Stimulated activated naive CD4-positive, alpha-beta T cell treated with Interleukin-2 at 50 U/mL for 16 hours (primary cell): ENCODE data around the gene PNMA1.

Experiments
- DNase-seq: peaks from one replicate; lab custom pipeline; 2025; lab: John Stamatoyannopoulos, UW

Gene PNMA1

GRCh38 chr14:73663548-73664212 lies 50.5 kb downstream of the PNMA1 start:
- DNase-seq = no peak

DNA sequence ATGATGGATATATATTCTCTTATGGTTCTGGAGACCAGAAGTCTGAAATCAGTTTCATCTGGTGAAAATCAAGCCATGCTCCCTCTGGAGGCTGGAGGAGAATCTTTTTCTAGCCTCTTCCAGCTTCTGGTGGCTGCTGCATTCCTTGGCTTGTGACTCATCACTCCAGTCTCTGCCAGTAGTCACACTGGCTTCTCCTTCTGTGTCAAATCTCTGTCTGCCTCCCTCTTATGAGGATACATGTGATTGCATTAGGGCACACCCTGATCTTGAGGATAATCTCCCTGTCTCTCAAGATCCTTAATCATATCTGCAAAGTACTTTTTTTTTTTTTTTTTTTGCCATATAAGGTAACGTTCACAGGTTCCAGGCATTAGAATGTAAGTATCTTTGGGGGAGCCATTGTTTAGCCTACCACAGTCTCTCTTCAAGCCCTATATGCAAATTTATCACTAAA lies 51.7 kb downstream of the PNMA1 start:
- no peak for DNase-seq

DNA sequence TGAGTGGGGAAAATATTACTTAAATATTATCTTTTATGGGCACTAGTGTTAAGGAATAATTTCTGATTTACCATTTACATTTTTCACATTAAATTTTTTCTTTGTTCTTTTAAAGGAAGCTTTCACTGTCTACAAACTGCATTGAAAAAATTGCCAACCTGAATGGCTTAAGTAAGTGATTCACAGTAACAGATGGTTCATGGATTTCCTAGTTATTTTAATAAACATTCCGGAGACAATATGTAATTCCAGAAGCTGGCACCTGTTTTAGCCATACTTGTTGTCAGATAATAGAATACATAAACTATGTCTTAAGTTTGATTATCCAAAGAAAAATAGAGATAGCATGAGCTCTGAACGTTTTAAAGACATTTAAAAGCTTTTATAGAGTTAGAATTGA lies 52.3 kb downstream of the PNMA1 start:
- DNase-seq = no peak
